GM06990 (cell line): ENCODE data around the gene ARID1B.

Experiments
- DNase-seq: peaks from one replicate; pipeline ENCODE4 v3.0.0-alpha.2; 2011; ENCODE audit not compliant: insufficient read length; ENCODE audit errors: extremely low read depth
- H3K27me3 ChIP-seq: replicated peaks from 2 replicates; pipeline ENCODE4 v1.6.0; 2011; ENCODE audit warnings: low read length; ENCODE audit not compliant: control insufficient read depth, insufficient read depth
- H3K36me3 ChIP-seq: 2 replicates; pipeline ENCODE4 v1.5.1; 2011; ENCODE audit warnings: low read length; ENCODE audit not compliant: control insufficient read depth, insufficient read depth
- H3K4me3 ChIP-seq: replicated peaks from 2 replicates; pipeline ENCODE4 v1.5.1; 2011; ENCODE audit warnings: low read depth, mild to moderate bottlenecking, control low read depth, low read length
- TF ChIP-seq, protein P1 (sequence below): IDR thresholded peaks from 2 replicates; pipeline ENCODE4 v1.5.1; 2011; ENCODE audit warnings: low read length, control low read depth, mild to moderate bottlenecking, inconsistent platforms; ENCODE audit not compliant: insufficient read depth, poor library complexity, severe bottlenecking

The ARID1B gene

DNA sequence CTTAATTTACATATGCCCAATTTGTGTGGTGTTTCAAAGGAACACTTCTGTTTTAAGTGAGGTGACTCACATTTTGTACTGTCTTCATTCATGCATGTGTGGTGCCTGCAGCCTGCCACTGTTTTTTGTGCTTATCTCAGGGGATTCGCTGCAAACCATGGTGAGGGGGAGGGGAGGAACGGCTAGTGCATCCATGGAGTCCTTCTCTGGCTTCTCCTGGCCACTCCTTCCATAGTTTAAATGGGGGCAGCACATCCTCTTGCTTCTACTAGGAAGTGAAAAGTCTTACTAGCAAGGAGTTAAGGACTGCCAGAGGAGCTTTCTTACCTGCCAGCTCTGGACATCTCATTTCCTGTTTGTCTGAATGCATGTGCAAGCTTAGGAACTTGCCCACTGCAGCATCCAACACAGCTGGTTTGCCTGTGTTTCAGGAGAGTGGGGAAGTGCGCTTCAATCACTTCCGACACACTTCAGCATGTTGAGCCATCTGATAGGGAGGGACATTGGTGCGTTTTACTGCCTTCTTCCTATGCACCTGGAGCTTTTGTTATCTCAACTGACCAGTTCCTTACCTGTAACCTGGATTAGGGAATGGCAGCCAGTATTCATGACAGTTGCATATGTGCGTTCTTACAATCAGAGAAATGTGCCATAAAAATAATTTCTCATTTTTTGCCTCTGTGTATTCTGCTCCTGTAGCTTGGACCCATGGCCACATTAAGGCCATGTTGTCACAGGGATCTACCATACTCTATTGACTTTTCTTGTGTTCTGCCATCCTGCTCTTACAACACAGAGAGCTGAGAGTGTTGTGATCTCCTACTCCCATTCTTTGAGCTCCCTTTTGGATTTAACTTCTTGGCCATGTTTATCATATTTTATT is 211.3 kb downstream of the ARID1B start:
- peak; percentile 66 for DNase-seq
- no peak overlapping the region for H3K4me3 ChIP-seq
- H3K27me3 ChIP-seq = no peaks in the 10 kb centered on the region
- TF ChIP-seq, protein P1, sequence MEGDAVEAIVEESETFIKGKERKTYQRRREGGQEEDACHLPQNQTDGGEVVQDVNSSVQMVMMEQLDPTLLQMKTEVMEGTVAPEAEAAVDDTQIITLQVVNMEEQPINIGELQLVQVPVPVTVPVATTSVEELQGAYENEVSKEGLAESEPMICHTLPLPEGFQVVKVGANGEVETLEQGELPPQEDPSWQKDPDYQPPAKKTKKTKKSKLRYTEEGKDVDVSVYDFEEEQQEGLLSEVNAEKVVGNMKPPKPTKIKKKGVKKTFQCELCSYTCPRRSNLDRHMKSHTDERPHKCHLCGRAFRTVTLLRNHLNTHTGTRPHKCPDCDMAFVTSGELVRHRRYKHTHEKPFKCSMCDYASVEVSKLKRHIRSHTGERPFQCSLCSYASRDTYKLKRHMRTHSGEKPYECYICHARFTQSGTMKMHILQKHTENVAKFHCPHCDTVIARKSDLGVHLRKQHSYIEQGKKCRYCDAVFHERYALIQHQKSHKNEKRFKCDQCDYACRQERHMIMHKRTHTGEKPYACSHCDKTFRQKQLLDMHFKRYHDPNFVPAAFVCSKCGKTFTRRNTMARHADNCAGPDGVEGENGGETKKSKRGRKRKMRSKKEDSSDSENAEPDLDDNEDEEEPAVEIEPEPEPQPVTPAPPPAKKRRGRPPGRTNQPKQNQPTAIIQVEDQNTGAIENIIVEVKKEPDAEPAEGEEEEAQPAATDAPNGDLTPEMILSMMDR = no peak
- no peaks in the 10 kb centered on the region for H3K36me3 ChIP-seq

DNA sequence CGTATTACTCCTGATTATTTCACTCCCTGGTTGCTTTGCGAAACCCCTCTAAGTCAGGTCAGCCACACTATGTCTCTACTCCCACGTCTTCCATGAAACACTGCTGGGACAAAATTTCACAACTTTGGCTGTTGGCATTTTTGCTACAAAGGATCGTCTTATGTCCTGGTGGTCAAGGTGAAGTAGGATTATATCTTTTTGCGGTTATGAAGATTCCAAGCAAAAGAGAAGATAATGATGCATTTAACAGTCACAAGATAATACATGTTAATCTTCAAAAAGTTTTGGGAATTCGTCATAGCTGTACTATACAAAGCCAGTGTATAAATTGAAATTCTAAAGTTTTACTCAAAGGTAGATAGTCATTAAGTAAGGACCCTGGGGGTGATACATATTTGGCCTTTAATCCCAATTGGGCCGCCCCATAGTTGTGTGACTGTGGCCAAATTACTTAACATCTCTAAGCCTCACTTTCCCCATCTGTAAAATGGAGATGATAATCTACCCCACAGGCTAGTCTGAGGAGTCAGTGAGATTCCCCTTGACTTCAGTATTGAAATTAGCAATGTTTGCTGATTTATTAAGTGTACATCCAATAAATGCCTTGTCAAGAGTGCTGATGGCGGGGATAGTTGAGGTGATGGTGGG is 212.1 kb downstream of the ARID1B start:
- TF ChIP-seq, protein P1 = no peak
- no peak overlapping the region for H3K4me3 ChIP-seq
- DNase-seq = no peak
- H3K27me3 ChIP-seq = no peaks in the 10 kb centered on the region
- H3K36me3 ChIP-seq = no peaks in the 10 kb centered on the region

DNA sequence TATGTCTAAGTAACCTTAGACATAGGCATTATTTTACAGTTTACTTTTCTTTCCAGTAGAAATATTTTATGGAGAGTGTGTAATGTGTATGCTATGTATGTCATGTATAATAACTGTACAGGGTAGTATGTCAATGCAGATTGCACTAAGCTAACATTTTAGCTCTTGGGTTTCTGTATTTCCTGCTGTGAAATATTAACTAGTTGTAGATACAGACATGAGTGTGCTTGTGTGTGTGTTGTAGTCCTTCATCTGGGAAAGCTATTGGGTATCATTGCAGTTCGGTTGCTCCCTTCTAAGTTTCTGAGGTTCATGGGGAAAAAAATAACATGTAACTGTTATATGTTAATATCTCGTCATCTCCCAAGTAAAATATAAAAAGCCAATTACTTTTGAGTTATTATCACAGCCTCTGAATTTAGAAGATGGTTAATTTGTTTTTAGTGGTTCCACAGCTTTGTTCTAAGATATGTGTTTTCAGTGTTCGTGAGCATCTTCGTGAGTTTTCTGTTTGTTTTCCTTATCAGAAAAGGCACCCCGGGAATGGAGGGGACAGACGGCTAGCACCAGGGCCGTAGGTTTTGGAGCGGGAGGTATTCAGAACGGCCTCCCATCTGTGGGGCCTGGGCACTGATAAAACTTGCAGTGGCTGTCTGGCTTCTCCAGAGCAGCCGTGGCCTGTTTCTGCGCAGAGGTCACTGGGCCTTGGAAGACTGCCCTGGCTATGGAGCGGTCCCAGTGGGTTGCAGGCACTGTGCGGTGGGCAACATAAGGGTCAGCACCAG is 215.0 kb downstream of the ARID1B start:
- H3K4me3 ChIP-seq = no peak overlapping the region
- H3K27me3 ChIP-seq = no peaks in the 10 kb centered on the region
- no peak for DNase-seq

DNA sequence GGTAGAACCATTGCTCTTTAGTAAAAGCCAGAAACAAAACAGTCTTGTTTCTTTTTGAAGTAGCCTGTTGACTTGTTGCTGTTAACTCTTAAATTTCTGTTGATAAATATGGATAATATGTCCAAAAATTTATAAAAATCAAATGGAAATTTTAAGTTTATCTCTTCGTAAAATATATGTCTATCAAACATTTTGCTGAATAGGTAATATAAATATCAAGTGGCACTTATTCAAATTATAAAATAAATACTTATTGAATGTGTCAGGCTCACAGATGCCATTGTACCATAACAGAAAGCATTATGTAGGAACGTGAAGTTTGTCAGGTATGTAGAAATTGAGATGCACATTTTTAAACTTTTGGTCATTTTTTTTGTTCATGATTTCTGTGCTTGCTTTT is 216.5 kb downstream of the ARID1B start:
- TF ChIP-seq, protein P1 = no peak
- no peaks in the 10 kb centered on the region for H3K27me3 ChIP-seq
- DNase-seq = no peak
- no peak overlapping the region for H3K4me3 ChIP-seq
- no peaks in the 10 kb centered on the region; the same call in 1 of the 2 replicates for H3K36me3 ChIP-seq

More for the DNA sequence above, 215.0 kb downstream of the ARID1B start:
- H3K36me3 ChIP-seq = no peaks in the 10 kb centered on the region
- TF ChIP-seq, protein P1 = no peak

DNA sequence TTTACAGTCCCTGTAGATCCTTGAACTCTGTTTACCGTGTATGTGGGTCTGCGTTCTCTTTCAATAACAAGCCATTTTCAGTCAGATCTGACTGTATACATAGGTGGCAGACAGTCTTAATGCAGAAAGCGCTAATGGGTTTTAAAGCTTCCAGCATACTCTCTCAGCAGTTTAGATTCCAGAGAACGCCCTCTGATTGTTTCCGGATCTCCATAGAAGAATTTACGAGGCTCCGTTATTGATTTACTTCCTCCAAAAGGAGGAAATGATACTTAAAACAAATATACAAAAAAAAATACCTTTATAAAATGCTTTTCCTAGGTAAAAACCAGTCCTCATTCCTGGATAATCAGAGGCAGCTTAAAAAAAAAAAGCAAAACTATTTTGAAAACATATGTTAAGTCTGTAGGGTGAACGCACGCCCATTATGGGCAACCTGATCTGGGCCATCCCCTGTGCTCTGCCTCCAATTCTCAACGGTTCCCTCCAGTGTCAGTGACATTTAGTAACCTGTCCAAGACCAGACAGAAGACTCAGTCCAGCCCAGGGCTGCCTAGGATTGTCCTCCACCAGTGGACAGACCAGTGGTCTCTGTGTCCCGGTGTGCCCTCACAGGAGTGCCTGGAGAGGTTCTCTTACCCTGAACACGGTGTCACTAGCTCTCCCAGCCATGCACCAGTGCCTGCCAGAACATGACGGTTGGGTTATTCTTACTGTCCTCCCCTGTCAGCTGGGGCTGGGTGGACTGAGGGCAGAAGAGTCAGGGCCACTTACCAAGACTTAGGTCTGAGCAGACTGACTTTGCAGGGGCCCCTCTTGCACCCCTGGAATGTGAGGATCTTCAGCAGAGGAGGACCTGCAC is 217.3 kb downstream of the ARID1B start:
- no peak for DNase-seq
- Histone ChIP-seq H3K36me3 (no peaks in the 10 kb centered on the region; the same call in 1 of the 2 replicates), H3K4me3 (no peak overlapping the region)

More for the DNA sequence above, 217.3 kb downstream of the ARID1B start:
- TF ChIP-seq, protein P1 = no peak
- H3K27me3 ChIP-seq = no peaks in the 10 kb centered on the region
